ENCODE measurements around the gene LYRM4.

The LYRM4 gene

DNA sequence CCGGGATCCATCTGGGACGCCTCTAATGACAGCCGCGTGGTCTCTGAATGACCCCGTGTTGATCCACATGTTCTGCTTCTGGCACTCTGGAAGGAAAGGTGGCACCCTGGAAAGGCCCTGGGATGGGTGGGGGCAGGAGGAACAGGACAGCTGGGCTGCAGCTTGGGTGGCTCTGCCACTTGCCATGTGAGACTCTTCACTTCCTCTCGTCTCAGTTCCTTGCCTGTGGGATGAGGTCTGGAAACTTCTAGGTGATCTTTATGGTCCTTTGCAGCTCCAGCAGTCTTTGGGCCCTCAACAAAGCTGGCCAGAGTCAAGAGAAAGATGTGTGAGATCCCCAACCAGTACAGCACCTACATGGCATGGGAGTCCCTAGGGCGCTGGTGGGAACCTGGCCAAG is 149.1 kb downstream of the LYRM4 start:
- POLR2A ChIA-PET (ENCODE audit: low non-redundant PET), result no interaction called here
- H3K27ac ChIP-seq, result peak overlapping the region; percentile 48; the same call in 1 of the 2 replicates
- CTCF ChIA-PET, result no interaction called here
- DNase-seq (ENCODE audit: low spot score), result no peak
- TF ChIP-seq, protein P1, sequence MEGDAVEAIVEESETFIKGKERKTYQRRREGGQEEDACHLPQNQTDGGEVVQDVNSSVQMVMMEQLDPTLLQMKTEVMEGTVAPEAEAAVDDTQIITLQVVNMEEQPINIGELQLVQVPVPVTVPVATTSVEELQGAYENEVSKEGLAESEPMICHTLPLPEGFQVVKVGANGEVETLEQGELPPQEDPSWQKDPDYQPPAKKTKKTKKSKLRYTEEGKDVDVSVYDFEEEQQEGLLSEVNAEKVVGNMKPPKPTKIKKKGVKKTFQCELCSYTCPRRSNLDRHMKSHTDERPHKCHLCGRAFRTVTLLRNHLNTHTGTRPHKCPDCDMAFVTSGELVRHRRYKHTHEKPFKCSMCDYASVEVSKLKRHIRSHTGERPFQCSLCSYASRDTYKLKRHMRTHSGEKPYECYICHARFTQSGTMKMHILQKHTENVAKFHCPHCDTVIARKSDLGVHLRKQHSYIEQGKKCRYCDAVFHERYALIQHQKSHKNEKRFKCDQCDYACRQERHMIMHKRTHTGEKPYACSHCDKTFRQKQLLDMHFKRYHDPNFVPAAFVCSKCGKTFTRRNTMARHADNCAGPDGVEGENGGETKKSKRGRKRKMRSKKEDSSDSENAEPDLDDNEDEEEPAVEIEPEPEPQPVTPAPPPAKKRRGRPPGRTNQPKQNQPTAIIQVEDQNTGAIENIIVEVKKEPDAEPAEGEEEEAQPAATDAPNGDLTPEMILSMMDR (conservative IDR thresholded peaks at IDR 0.05; ENCODE audit: low read depth), result no peak

DNA sequence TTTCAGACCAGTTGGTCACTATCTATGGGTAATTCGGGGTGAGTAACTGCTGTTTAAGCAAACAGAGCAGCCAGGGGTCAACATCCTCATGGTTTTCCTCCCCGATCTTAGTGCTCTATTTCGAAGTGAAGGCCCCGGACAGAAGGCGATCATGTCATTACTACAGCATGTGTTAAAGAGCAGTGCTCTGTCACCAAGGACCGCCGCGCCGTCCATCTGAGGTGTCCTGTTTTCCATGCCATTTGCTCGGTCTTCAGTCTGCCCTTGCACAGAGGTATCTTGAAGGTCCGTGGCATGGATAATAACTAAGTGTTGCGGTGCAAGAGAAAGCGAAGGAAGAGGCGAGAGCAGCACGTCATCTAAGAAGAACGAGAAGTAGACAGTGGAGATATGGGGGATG is 150.5 kb downstream of the LYRM4 start:
- DNase-seq (ENCODE audit: low spot score), result no peak
- CTCF ChIA-PET, result no interaction called here
- POLR2A ChIA-PET (ENCODE audit: low non-redundant PET), result no interaction called here
- TF ChIP-seq, protein P1 (conservative IDR thresholded peaks at IDR 0.05; ENCODE audit: low read depth), result no peak
- H3K27ac ChIP-seq, result no peak overlapping the region

DNA sequence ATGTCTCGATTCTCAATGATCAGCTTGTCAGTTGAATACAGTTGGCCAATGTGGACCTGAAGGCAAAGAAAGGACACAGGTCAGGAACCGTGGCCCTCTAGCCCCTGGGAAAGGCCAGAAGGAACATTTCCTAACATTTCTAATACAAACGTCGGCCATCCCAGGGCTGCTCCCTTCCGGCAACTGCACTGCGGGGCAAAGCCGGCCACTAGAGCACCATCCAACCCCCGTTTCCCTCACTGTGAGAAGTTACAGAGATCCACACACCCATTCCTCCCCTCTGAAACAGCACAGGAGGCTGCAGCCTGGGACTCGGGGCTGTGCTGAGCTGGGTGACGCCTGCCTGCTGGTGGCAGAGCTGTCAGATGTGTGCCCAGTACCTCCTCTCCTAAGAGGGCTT is 151.3 kb downstream of the LYRM4 start:
- ChIA-PET CTCF (no interaction called here), POLR2A (ENCODE audit: low non-redundant PET) (no interaction called here)
- DNase-seq (ENCODE audit: low spot score), result no peak
- no peak overlapping the region for H3K27ac ChIP-seq
- TF ChIP-seq, protein P1 (conservative IDR thresholded peaks at IDR 0.05; ENCODE audit: low read depth), result no peak

DNA sequence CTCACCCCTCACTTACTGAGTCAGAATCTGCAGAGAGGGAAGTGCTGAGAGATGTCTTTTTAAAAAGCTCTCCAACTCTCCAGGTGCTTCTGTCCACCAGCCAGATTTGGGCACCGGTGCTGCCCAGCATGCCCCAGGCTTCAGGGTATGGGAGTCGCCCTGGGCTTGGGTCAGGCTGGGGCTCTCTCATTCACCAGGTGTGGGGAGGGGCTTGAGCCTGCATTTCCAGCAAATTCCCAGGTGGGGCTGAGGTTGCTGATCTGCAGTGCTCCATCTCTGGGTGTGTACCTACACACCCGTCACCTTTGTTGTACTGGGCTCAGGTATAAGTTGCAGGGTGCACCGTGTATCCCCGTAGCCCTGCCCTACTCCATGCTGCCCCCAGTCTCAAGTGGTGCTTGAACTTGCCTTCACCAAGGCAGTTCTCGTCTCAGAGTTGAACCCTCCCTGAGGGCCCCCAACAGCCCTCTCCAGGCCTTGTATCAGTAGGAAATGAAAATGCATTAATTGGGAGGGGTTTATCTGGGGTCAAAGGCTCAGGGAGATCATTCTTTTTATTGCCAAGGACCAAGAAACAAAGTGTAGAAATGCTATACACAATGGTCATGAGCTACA is 152.1 kb downstream of the LYRM4 start:
- POLR2A ChIA-PET (ENCODE audit: low non-redundant PET), result no interaction called here

DNA sequence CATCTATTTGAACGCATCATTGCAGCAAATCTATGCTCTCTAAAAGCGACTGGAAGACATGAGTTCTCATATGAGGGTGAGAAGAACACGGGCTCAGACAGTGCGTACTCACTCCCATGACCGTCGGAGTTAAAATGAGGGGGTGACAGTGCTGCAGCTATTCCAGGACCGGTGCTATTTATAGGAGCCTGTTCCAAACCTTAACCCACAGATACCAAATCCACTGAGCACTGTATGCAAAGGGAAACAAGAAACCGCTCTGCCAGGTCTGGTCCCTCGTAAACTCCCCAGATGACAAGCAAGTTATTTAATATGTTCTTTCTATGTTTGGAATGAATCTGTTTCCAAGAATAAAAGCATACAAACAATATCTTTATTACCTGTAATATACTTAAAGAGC is 152.7 kb downstream of the LYRM4 start:
- H3K27ac ChIP-seq, result no peak overlapping the region
- CTCF ChIA-PET, result interaction anchor here (0.7 kb wide), 1 partner anchor 297 kb away, joined by 4 read pairs; no protein-coding TSS in a partner anchor
- TF ChIP-seq, protein P1 (conservative IDR thresholded peaks at IDR 0.05; ENCODE audit: low read depth), result no peak
- DNase-seq (ENCODE audit: low spot score), result no peak
- POLR2A ChIA-PET (ENCODE audit: low non-redundant PET), result no interaction called here

More for the DNA sequence above, 152.1 kb downstream of the LYRM4 start:
- TF ChIP-seq, protein P1 (conservative IDR thresholded peaks at IDR 0.05; ENCODE audit: low read depth), result no peak
- CTCF ChIA-PET, result no interaction called here
- no peak for DNase-seq (ENCODE audit: low spot score)
- H3K27ac ChIP-seq, result no peak overlapping the region

DNA sequence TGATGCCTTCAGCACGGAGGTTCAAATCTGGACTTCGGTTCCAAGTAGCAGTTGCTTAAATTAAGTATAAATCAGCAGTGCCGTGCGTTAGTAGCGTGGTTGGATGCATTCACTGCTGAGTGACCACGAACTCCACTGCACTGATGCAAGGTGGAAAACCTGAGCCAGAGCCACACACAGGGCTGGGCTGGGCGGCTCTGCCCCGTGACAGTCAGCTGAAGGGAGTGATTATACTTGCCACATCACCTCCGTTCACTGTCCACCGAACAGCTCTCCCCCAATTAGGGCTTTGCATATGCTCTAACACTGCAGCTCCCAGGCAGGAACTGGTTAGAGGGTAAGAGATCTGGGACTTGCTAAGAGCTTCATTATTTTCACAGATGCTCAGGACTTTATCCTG is 153.4 kb downstream of the LYRM4 start:
- TF ChIP-seq, protein P1 (conservative IDR thresholded peaks at IDR 0.05; ENCODE audit: low read depth), result no peak
- POLR2A ChIA-PET (ENCODE audit: low non-redundant PET), result no interaction called here

More for the DNA sequence above, 153.4 kb downstream of the LYRM4 start:
- H3K27ac ChIP-seq, result no peak overlapping the region
- DNase-seq (ENCODE audit: low spot score), result no peak
- CTCF ChIA-PET, result interaction anchor here (0.7 kb wide), 1 partner anchor 297 kb away, joined by 4 read pairs; no protein-coding TSS in a partner anchor
